KMS-11 (cell line): Measurements from ENCODE around the gene DTWD1.
"Not testable (repeated sequence)": the region's sequence is repeated elsewhere in the genome, so short reads cannot be mapped to it uniquely, and the experiment has no call there.

Experiments used
- H2AFZ ChIP-seq: fragments of 200-600 bp; sonication (generic); 2 replicates; pipeline ENCODE4 v1.6.1; 2016; ENCODE audit warnings: antibody characterized with exemption, mixed run types, low read depth
- H3K27ac ChIP-seq: fragments of 200-600 bp; sonication (generic); 2 replicates; pipeline ENCODE4 v1.6.1; 2016; ENCODE audit warnings: mild to moderate bottlenecking, mixed run types
- H3K27me3 ChIP-seq: fragments of 200-600 bp; sonication (generic); 2 replicates; pipeline ENCODE4 v1.6.1; 2017; ENCODE audit warnings: mild to moderate bottlenecking, low read depth, mixed run types, moderate library complexity; ENCODE audit not compliant: insufficient read depth
- H3K36me3 ChIP-seq: fragments of 200-600 bp; sonication (generic); 2 replicates; pipeline ENCODE4 v1.6.1; 2017; ENCODE audit warnings: mild to moderate bottlenecking, mixed run types; ENCODE audit not compliant: insufficient read depth
- H3K4me1 ChIP-seq: fragments of 200-600 bp; sonication (generic); 2 replicates; pipeline ENCODE4 v1.6.1; 2016; ENCODE audit warnings: mild to moderate bottlenecking, low read depth, mixed run types; ENCODE audit not compliant: poor library complexity, severe bottlenecking
- H3K4me2 ChIP-seq: fragments of 200-600 bp; sonication (generic); 2 replicates; pipeline ENCODE4 v1.7.0; 2016; ENCODE audit warnings: mild to moderate bottlenecking, mixed run types
- H3K4me3 ChIP-seq: fragments of 200-600 bp; sonication (generic); IDR thresholded peaks from 2 replicates; pipeline ENCODE4 v1.6.1; 2017; ENCODE audit warnings: low read depth, low read length, mixed read lengths; ENCODE audit not compliant: insufficient read depth
- H3K79me2 ChIP-seq: fragments of 200-600 bp; sonication (generic); 2 replicates; pipeline ENCODE4 v1.6.1; 2016; ENCODE audit warnings: low read depth, mixed run types; ENCODE audit not compliant: insufficient read depth
- H3K9ac ChIP-seq: fragments of 200-600 bp; sonication (generic); 2 replicates; pipeline ENCODE4 v1.6.1; 2016; ENCODE audit warnings: mild to moderate bottlenecking, mixed run types
- H4K20me1 ChIP-seq: fragments of 200-600 bp; sonication (generic); 2 replicates; pipeline ENCODE4 v1.6.1; 2016; ENCODE audit warnings: mild to moderate bottlenecking, mixed run types; ENCODE audit not compliant: insufficient read depth
- TF ChIP-seq, protein P1 (sequence below): fragments of 200-600 bp; sonication (generic); conservative IDR thresholded peaks from 2 replicates; pipeline ENCODE4 v1.6.1; 2017; ENCODE audit warnings: low read depth, mild to moderate bottlenecking, antibody characterized with exemption, low read length, moderate library complexity, mixed read lengths

DTWD1 gene

DNA sequence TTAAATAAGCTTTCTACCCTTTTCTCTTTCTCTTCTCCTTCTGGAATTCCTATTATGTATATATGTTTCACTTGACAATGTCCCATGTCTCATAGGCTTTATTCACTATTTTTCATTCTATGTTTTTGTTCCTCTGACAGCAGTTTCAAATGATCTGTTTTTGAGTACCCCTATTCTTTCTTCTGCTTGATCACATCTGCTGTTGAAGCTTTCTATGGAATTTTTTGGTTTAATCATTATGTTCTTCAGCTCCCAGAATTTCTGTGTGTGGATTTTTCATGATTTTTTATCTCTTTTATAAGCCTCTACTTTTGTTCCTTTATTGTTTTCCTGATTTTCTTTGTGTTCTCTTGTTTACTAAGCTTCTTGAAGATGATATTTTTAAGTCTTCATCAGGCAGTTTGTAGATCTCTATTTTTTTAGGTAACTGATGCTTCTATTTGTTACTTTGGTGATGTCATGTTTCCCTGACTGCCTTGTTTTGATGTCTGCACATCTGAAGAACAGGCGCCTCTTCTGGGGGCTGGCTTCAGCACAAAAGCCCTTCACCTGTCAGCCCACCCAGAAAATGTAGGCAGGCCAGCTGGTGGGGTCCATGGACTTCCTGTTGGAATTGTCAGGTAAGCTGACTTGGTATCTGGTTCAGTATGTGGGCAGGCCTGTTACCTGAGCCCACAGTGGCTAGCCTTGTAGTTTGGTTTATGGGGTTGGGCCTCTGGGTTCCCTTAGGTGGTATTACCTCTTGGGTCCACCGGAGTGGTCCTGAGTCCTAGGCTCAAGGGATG lies 16.0 kb upstream of the DTWD1 start:
- H3K27me3 ChIP-seq: no peaks in the 10 kb centered on the region
- H3K4me3 ChIP-seq: no peak overlapping the region
- no peak overlapping the region for H3K27ac ChIP-seq
- H3K79me2 ChIP-seq: no peaks in the 10 kb centered on the region
- H3K9ac ChIP-seq: no peak overlapping the region
- no peak overlapping the region for H2AFZ ChIP-seq
- no peaks in the 10 kb centered on the region for H3K4me1 ChIP-seq
- no peaks in the 10 kb centered on the region for H3K36me3 ChIP-seq
- TF ChIP-seq, protein P1, sequence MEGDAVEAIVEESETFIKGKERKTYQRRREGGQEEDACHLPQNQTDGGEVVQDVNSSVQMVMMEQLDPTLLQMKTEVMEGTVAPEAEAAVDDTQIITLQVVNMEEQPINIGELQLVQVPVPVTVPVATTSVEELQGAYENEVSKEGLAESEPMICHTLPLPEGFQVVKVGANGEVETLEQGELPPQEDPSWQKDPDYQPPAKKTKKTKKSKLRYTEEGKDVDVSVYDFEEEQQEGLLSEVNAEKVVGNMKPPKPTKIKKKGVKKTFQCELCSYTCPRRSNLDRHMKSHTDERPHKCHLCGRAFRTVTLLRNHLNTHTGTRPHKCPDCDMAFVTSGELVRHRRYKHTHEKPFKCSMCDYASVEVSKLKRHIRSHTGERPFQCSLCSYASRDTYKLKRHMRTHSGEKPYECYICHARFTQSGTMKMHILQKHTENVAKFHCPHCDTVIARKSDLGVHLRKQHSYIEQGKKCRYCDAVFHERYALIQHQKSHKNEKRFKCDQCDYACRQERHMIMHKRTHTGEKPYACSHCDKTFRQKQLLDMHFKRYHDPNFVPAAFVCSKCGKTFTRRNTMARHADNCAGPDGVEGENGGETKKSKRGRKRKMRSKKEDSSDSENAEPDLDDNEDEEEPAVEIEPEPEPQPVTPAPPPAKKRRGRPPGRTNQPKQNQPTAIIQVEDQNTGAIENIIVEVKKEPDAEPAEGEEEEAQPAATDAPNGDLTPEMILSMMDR: no peak
- H4K20me1 ChIP-seq: no peaks in the 10 kb centered on the region
- H3K4me2 ChIP-seq: no peak overlapping the region

DNA sequence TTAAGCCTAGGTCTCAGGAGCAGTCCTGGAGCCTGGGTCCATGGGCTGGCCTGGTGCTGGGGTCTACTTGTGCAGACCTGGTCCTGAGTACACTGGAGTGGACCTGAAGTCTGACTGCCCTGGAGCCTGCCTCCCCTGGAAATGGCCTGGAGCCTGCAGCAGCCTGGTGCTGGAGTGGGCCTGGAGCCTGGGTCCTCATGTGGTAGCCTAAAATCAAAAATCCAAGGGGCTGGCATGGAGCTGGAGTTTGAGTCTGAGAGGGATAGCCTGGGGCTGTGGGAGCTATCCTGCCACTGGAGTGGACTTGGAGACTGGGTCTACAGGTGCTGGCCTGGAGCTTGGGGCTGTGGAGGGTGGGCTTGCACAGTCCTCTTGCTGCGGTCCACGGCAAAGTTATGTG lies 15.3 kb upstream of the DTWD1 start:
- Histone ChIP-seq H3K4me1 (no peaks in the 10 kb centered on the region), H3K27me3 (no peaks in the 10 kb centered on the region), H3K79me2 (no peaks in the 10 kb centered on the region), H2AFZ (no peak overlapping the region), H3K9ac (no peak overlapping the region), H3K27ac (no peak overlapping the region), H3K4me2 (no peak overlapping the region), H3K4me3 (no peak overlapping the region), H3K36me3 (no peaks in the 10 kb centered on the region), H4K20me1 (no peaks in the 10 kb centered on the region)
- TF ChIP-seq, protein P1: no peak

DNA sequence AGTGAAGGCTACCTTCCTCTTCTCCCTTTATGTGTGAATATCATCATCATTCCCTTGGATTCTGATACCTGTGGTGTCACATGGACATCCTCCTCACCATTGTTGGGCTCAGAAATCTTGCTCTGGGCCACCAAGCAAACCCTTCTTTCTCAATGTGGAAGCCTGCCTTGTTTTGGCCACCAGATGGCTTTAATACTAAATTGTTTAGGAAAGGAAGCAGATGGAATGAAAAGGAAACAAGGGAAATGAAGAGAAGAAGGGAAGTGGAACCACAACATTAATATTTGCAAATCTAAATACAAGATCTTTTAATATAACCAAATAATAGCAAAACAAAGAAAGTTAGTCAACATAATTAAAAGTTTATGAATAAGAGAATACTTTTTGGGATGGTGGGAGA lies 14.3 kb upstream of the DTWD1 start:
- Histone ChIP-seq H3K4me1 (no peaks in the 10 kb centered on the region), H3K36me3 (no peaks in the 10 kb centered on the region), H4K20me1 (no peaks in the 10 kb centered on the region), H3K4me3 (no peak overlapping the region), H2AFZ (no peak overlapping the region), H3K9ac (no peak overlapping the region), H3K27me3 (no peaks in the 10 kb centered on the region), H3K27ac (no peak overlapping the region), H3K79me2 (no peaks in the 10 kb centered on the region), H3K4me2 (no peak overlapping the region)
- TF ChIP-seq, protein P1: no peak

DNA sequence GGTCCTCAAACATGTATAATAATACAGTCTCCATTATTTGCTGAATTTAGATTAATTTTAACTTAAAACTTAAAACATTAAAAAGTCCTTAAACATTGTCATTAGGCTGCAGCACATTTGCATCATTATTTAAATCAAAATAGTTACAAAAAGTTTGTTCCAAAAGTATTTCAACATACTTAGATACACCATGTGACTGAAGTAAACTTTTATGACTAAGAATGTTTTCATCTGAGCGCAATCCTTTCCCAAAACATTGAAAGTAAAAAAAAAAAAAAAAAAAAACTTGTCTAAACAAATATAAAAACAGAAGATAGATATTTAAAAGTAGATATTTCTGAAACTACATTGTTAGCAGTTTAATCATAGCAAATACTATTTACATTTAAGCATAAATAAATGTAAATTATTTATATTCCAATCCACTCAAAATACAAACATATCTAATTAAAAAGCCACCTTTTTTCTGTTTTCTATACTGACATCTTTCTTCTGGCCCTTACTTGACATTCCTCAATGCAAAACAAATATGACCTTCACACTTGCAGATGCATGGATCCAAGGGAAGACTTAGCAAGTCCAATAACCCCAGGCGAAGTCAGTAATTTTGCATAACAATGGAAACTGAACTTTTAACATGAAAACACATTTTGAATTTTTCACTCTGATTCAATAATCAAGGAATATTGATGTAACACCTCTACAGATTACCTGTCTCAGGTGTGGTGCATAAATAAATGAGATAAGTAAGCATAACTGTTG lies 10.5 kb upstream of the DTWD1 start:
- no peak overlapping the region for H3K9ac ChIP-seq
- H2AFZ ChIP-seq: no peak overlapping the region
- no peak overlapping the region for H3K27ac ChIP-seq
- H3K79me2 ChIP-seq: no peaks in the 10 kb centered on the region
- H3K4me2 ChIP-seq: no peak overlapping the region
- no peak overlapping the region for H3K4me3 ChIP-seq
- H3K4me1 ChIP-seq: no peaks in the 10 kb centered on the region
- TF ChIP-seq, protein P1: no peak
- no peaks in the 10 kb centered on the region for H4K20me1 ChIP-seq
- no peaks in the 10 kb centered on the region for H3K27me3 ChIP-seq
- H3K36me3 ChIP-seq: no peaks in the 10 kb centered on the region

DNA sequence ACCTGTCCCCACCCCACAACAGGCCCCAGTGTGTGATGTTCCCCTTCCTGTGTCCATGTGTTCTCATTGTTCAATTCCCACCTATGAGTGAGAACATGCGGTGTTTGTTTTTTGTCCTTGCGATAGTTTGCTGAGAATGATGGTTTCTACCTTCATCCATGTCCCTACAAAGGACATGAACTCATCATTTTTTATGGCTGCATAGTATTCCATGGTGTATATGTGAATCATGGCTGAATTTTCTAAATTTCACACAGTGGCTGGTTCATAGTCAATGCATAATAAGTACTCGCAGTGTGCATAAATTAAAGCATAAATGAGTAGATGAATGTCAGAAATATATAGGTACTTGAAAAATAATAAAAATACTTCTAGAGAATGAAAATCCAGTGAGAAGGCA lies 8.6 kb upstream of the DTWD1 start:
- not testable (repeated sequence) for H3K4me3 ChIP-seq, H3K27ac ChIP-seq, H3K9ac ChIP-seq, H2AFZ ChIP-seq, H3K79me2 ChIP-seq, H4K20me1 ChIP-seq, H3K4me1 ChIP-seq, H3K27me3 ChIP-seq, H3K4me2 ChIP-seq, H3K36me3 ChIP-seq
